BE2C (cell line): ENCODE measurements around the gene SMARCA2.

ENCODE experiments used
- DNase-seq: peaks from one replicate; pipeline ENCODE4 v3.0.0-alpha.2; 2020
- H3K27me3 ChIP-seq: fragments of 250-450 bp; sonication (Bioruptor Pico); 2 replicates; pipeline ENCODE4 v1.5.1; 2020; ENCODE audit warnings: mild to moderate bottlenecking
- H3K36me3 ChIP-seq: fragments of 250-450 bp; sonication (Bioruptor Pico); 2 replicates; pipeline ENCODE4 v1.5.1; 2020; ENCODE audit warnings: mild to moderate bottlenecking
- H3K4me1 ChIP-seq: fragments of 250-450 bp; sonication (Bioruptor Pico); 2 replicates; pipeline ENCODE4 v1.5.1; 2020
- H3K4me3 ChIP-seq: 2 replicates; pipeline ENCODE4 v1.5.1; 2011; ENCODE audit warnings: low read depth, low read length
- H3K9me3 ChIP-seq: fragments of 250-450 bp; sonication (Bioruptor Pico); 2 replicates; pipeline ENCODE4 v1.5.1; 2020
- CTCF ChIP-seq: IDR thresholded peaks from 2 replicates; pipeline ENCODE4 v1.5.1; 2012; ENCODE audit warnings: mild to moderate bottlenecking, low read depth, low read length

The SMARCA2 gene

GRCh38 chr9:2157277-2158110 lies 142.3 kb downstream of the SMARCA2 start:
- no peaks in the 10 kb centered on the region for H3K4me1 ChIP-seq
- H3K9me3 ChIP-seq: no peaks in the 10 kb centered on the region
- no peak for TF ChIP-seq CTCF
- no peak overlapping the region for H3K4me3 ChIP-seq
- H3K36me3 ChIP-seq: no peaks in the 10 kb centered on the region
- H3K27me3 ChIP-seq: no peaks in the 10 kb centered on the region
- no peak for DNase-seq

- DNase-seq: no peak
- no peak overlapping the region for H3K4me3 ChIP-seq
- no peaks in the 10 kb centered on the region for H3K27me3 ChIP-seq
- H3K36me3 ChIP-seq: no peaks in the 10 kb centered on the region
- no peaks in the 10 kb centered on the region for H3K9me3 ChIP-seq
- H3K4me1 ChIP-seq: no peaks in the 10 kb centered on the region
- TF ChIP-seq CTCF: no peak
Measured at GRCh38 chr9:2158111-2158610, 143.0 kb downstream of the SMARCA2 start.

GRCh38 chr9:2158766-2159430 lies 143.8 kb downstream of the SMARCA2 start:
- no peak overlapping the region for H3K4me3 ChIP-seq
- no peak for TF ChIP-seq CTCF
- H3K36me3 ChIP-seq: no peaks in the 10 kb centered on the region
- DNase-seq: no peak
- no peaks in the 10 kb centered on the region for H3K9me3 ChIP-seq
- H3K27me3 ChIP-seq: no peaks in the 10 kb centered on the region
- H3K4me1 ChIP-seq: no peaks in the 10 kb centered on the region

GRCh38 chr9:2159521-2160454 lies 144.6 kb downstream of the SMARCA2 start:
- Histone ChIP-seq H3K27me3 (no peaks in the 10 kb centered on the region), H3K4me3 (no peak overlapping the region), H3K9me3 (no peaks in the 10 kb centered on the region), H3K4me1 (no peaks in the 10 kb centered on the region), H3K36me3 (no peaks in the 10 kb centered on the region)
- TF ChIP-seq CTCF: no peak
- DNase-seq: no peak

- Histone ChIP-seq H3K9me3 (no peaks in the 10 kb centered on the region), H3K4me1 (no peaks in the 10 kb centered on the region), H3K4me3 (no peak overlapping the region), H3K27me3 (no peaks in the 10 kb centered on the region), H3K36me3 (no peaks in the 10 kb centered on the region)
- no peak for TF ChIP-seq CTCF
- no peak for DNase-seq
Measured at GRCh38 chr9:2161661-2162060, 146.5 kb downstream of the SMARCA2 start.
